H1 (cell line): Measurements from ENCODE around the gene MGAT5. TPM values are rescaled to one million over a fixed set of nuclear protein-coding genes. Genes with fewer than 3 reads are reported as not detected.

Source experiments
- CTCF ChIA-PET: fragments of 300-600 bp; sonication (Branson Sonifier 250); formaldehyde crosslinking; loops from one replicate; lab custom pipeline; 2021; ENCODE audit not compliant: partially characterized antibody; lab: Charles Lee
- POLR2A ChIA-PET: fragments of 300-600 bp; sonication (Branson Sonifier 250); formaldehyde crosslinking; loops from one replicate; lab custom pipeline; 2021; ENCODE audit warnings: inconsistent platforms; ENCODE audit not compliant: partially characterized antibody; lab: Charles Lee
- DNase-seq, 2 experiments: peaks; one replicate each; pipeline versions ENCODE4 v3.0.0 to v3.0.0-alpha.2; 2010 to 2022; ENCODE audit warnings: low spot score in 2 of 2, low read depth in 1 of 2, mixed read lengths in 1 of 2
- FAIRE-seq: peaks from 2 replicates; lab custom pipeline; 2011; peaks lifted over from hg19 to GRCh38; lab: Jason Lieb, UNC
- H2AFZ ChIP-seq: 2 replicates; pipeline ENCODE4 v1.8.1; 2012; ENCODE audit warnings: low read length, inconsistent platforms
- H2AK5ac ChIP-seq: 2 replicates; pipeline ENCODE4 v1.6.1; 2013; ENCODE audit warnings: low read depth, low read length
- H2BK120ac ChIP-seq: replicated peaks from 2 replicates; pipeline ENCODE3; 2013; ENCODE audit warnings: low read depth, low read length, inconsistent platforms
- H2BK12ac ChIP-seq: 2 replicates; pipeline ENCODE4 v1.6.1; 2013; ENCODE audit warnings: low read depth, low read length
- H2BK15ac ChIP-seq: 2 replicates; pipeline ENCODE4 v1.6.1; 2013; ENCODE audit warnings: low read length
- H2BK20ac ChIP-seq: 2 replicates; pipeline ENCODE4 v1.6.1; 2013; ENCODE audit warnings: low read length
- H2BK5ac ChIP-seq: 2 replicates; pipeline ENCODE4 v1.6.1; 2013; ENCODE audit warnings: low read depth, low read length
- H3K14ac ChIP-seq: 2 replicates; pipeline ENCODE4 v1.6.1; 2013; ENCODE audit warnings: inconsistent platforms; ENCODE audit not compliant: insufficient read length
- H3K18ac ChIP-seq: 2 replicates; pipeline ENCODE4 v1.6.1; 2013; ENCODE audit warnings: low read length; ENCODE audit errors: extremely low read depth
- H3K23ac ChIP-seq: 2 replicates; pipeline ENCODE4 v1.6.1; 2013; ENCODE audit warnings: inconsistent platforms; ENCODE audit not compliant: insufficient read length
- H3K23me2 ChIP-seq: 2 replicates; pipeline ENCODE4 v1.6.1; 2013; ENCODE audit warnings: low read depth, low read length
- H3K27ac ChIP-seq: 2 replicates; pipeline ENCODE4 v1.6.1; 2011; ENCODE audit warnings: low read depth, low read length, inconsistent platforms
- H3K27me3 ChIP-seq, 4 experiments: replicated peaks in 1 of 4; 1 replicate in 1 of 4; 2 replicates in 3 of 4; pipeline versions ENCODE4 v1.6.1 to v1.8.1; 2011 to 2013; ENCODE audit warnings: low read length in 3 of 4, mild to moderate bottlenecking in 3 of 4, inconsistent platforms in 2 of 4, mixed read lengths in 2 of 4, moderate library complexity in 1 of 4; ENCODE audit not compliant: control insufficient read depth in 3 of 4, insufficient read depth in 3 of 4; ENCODE audit errors: extremely low read depth in 1 of 4
- H3K36me3 ChIP-seq, 4 experiments: 2 replicates each; pipeline versions ENCODE4 v1.6.1 to v1.8.1; 2011 to 2013; ENCODE audit warnings: mild to moderate bottlenecking in 4 of 4, low read length in 3 of 4, moderate library complexity in 2 of 4, control low read depth in 1 of 4, inconsistent platforms in 1 of 4; ENCODE audit not compliant: insufficient read depth in 4 of 4, control insufficient read depth in 2 of 4
- H3K4ac ChIP-seq: replicated peaks from 2 replicates; pipeline ENCODE3; 2013; ENCODE audit warnings: low read length, low read depth, mixed read lengths, inconsistent platforms; ENCODE audit not compliant: insufficient read length
- H3K4me1 ChIP-seq, 4 experiments: replicated peaks in 1 of 4; 1 replicate in 1 of 4; 2 replicates in 3 of 4; pipeline versions ENCODE4 v1.6.1 to v1.8.1; 2011 to 2013; ENCODE audit warnings: low read length in 3 of 4, inconsistent platforms in 2 of 4, mixed read lengths in 1 of 4; ENCODE audit not compliant: insufficient read depth in 4 of 4, control insufficient read depth in 3 of 4
- H3K4me2 ChIP-seq, 2 experiments: 2 replicates each; pipeline versions ENCODE4 v1.6.1 to v1.8.1; 2011 to 2013; ENCODE audit warnings: low read depth in 2 of 2, low read length in 2 of 2, control low read depth in 1 of 2, inconsistent platforms in 1 of 2, mild to moderate bottlenecking in 1 of 2; ENCODE audit not compliant: insufficient read depth in 1 of 2
- H3K4me3 ChIP-seq, 4 experiments: fragments of 200-600, 300-600 bp in 1 of 4; sonication (generic), shearing (Covaris generic), sonication (Bioruptor Twin) in 1 of 4; 2 replicates each; pipeline versions ENCODE4 v1.5.1 to v1.8.1; 2011 to 2016; ENCODE audit warnings: low read length in 4 of 4, low read depth in 3 of 4, control low read depth in 2 of 4, inconsistent platforms in 2 of 4, mild to moderate bottlenecking in 2 of 4, mixed read lengths in 1 of 4, moderate library complexity in 1 of 4; ENCODE audit not compliant: insufficient read depth in 2 of 4; ENCODE audit errors: extremely low read depth in 1 of 4
- H3K56ac ChIP-seq: replicated peaks from 2 replicates; pipeline ENCODE3; 2013; ENCODE audit warnings: low read depth, mild to moderate bottlenecking, mixed read lengths, low read length, inconsistent platforms; ENCODE audit not compliant: insufficient read length
- H3K79me1 ChIP-seq: 2 replicates; pipeline ENCODE4 v1.6.1; 2013; ENCODE audit warnings: low read depth, low read length, control low read depth
- H3K79me2 ChIP-seq, 2 experiments: 2 replicates each; pipeline versions ENCODE4 v1.6.1 to v1.8.1; 2012 to 2013; ENCODE audit warnings: low read length in 2 of 2, mild to moderate bottlenecking in 2 of 2, inconsistent platforms in 1 of 2; ENCODE audit not compliant: insufficient read depth in 2 of 2, control insufficient read depth in 1 of 2
- H3K9ac ChIP-seq, 4 experiments: replicated peaks in 1 of 4; 1 replicate in 1 of 4; 2 replicates in 3 of 4; pipeline versions ENCODE4 v1.6.1 to v1.8.1; 2011 to 2013; ENCODE audit warnings: low read depth in 3 of 4, low read length in 3 of 4, control low read depth in 2 of 4, mild to moderate bottlenecking in 2 of 4, moderate library complexity in 2 of 4, inconsistent platforms in 1 of 4; ENCODE audit errors: extremely low read depth in 1 of 4
- H3K9me3 ChIP-seq, 2 experiments: 2 replicates each; pipeline versions ENCODE4 v1.6.1 to v1.8.1; 2012 to 2013; ENCODE audit warnings: mild to moderate bottlenecking in 2 of 2, moderate library complexity in 2 of 2, control low read depth in 1 of 2, inconsistent platforms in 1 of 2, low read depth in 1 of 2, low read length in 1 of 2, mixed read lengths in 1 of 2; ENCODE audit not compliant: insufficient read depth in 2 of 2
- H4K20me1 ChIP-seq, 2 experiments: replicated peaks in 1 of 2; 2 replicates each; pipeline versions ENCODE3 to v1.8.1; 2011 to 2013; ENCODE audit warnings: inconsistent platforms in 2 of 2, low read length in 2 of 2, mild to moderate bottlenecking in 1 of 2; ENCODE audit not compliant: insufficient read depth in 2 of 2, control insufficient read depth in 1 of 2
- H4K5ac ChIP-seq: 2 replicates; pipeline ENCODE4 v1.6.1; 2013; ENCODE audit warnings: low read length, low read depth, mixed read lengths, inconsistent platforms; ENCODE audit not compliant: insufficient read length
- H4K8ac ChIP-seq: 2 replicates; pipeline ENCODE4 v1.8.0; 2013; ENCODE audit warnings: mild to moderate bottlenecking, moderate library complexity, low read length, inconsistent platforms; ENCODE audit not compliant: insufficient read depth; ENCODE audit errors: extremely low read depth
- H4K91ac ChIP-seq: replicated peaks from 2 replicates; pipeline ENCODE3; 2013; ENCODE audit warnings: low read length, mixed read lengths, inconsistent platforms; ENCODE audit not compliant: insufficient read length
- ATF2 ChIP-seq: IDR thresholded peaks from 2 replicates; pipeline ENCODE4 v1.6.1; 2012; ENCODE audit warnings: low read length, inconsistent platforms
- CHD2 ChIP-seq: IDR thresholded peaks from 2 replicates; pipeline ENCODE4 v1.6.1; 2012; ENCODE audit warnings: low read length, improper control_type of control experiment
- CTCF ChIP-seq, 3 experiments: IDR thresholded peaks; 1 replicate in 2 of 3; 2 replicates in 1 of 3; pipeline versions ENCODE4 v1.5.1 to v1.6.1; 2011; ENCODE audit warnings: low read length in 3 of 3, mild to moderate bottlenecking in 3 of 3, inconsistent platforms in 2 of 3, low read depth in 1 of 3, moderate library complexity in 1 of 3; ENCODE audit not compliant: insufficient read depth in 1 of 3; ENCODE audit errors: control extremely low read depth in 1 of 3
- FOSL1 ChIP-seq: IDR thresholded peaks from 2 replicates; pipeline ENCODE4 v1.6.1; 2011; ENCODE audit warnings: mild to moderate bottlenecking, low read depth, low read length, moderate library complexity; ENCODE audit not compliant: insufficient read depth
- KDM4A ChIP-seq: IDR thresholded peaks from one replicate; pipeline ENCODE4 v1.7.1; 2012; ENCODE audit warnings: low read depth, mild to moderate bottlenecking, moderate library complexity, low read length, inconsistent platforms; ENCODE audit not compliant: severe bottlenecking
- POU5F1 ChIP-seq: IDR thresholded peaks from 2 replicates; pipeline ENCODE4 v1.6.1; 2011; ENCODE audit warnings: low read depth, mild to moderate bottlenecking, low read length, moderate library complexity
- TBP ChIP-seq: IDR thresholded peaks from 2 replicates; pipeline ENCODE4 v1.6.1; 2011; ENCODE audit warnings: low read depth, low read length, improper control_type of control experiment
- YY1 ChIP-seq: IDR thresholded peaks from 2 replicates; pipeline ENCODE4 v1.6.1; 2011; ENCODE audit warnings: low read depth, mild to moderate bottlenecking, low read length
- WGBS, 2 experiments: shearing (Covaris generic) in 1 of 2; methylation state at CpG; one replicate each; pipeline versions ENCODE4 v1.1.6 to v1.1.7; 2013 to 2015; ENCODE audit warnings: low lambda C conversion rate in 2 of 2, mixed read lengths in 2 of 2, inconsistent platforms in 1 of 2, low coverage in 1 of 2, missing lambda C conversion rate in 1 of 2; ENCODE audit not compliant: insufficient replicate concordance in 2 of 2, insufficient coverage in 1 of 2, insufficient read length in 1 of 2; ENCODE audit errors: extremely low coverage in 1 of 2, missing lambda C conversion rate in 1 of 2; 5-methylcytosine and 5-hydroxymethylcytosine counted together
- polyA plus RNA-seq, 7 experiments: library from polyadenylated mRNA; depleted of rRNA in 3 of 7; stranded (reverse) in 5 of 7; unstranded in 2 of 7; fragments of >200 nt in 5 of 7; fragments of 200-250 nt in 2 of 7; gene quantifications; 1 replicate in 5 of 7; 2 replicates in 1 of 7; 4 replicates in 1 of 7; pipeline versions ENCODE4 v1.2.1 to v1.2.3, GENCODE V29; 2011 to 2013; ENCODE audit warnings: missing spikeins in 2 of 7, mixed read lengths in 2 of 7
- total RNA-seq: library from RNA; stranded (reverse); fragmentation: NEBNext Ultra II Directional; extraction: Animal tissue kit (Norgen Biotek cat#: 25700); gene quantifications from 2 replicates; pipeline ENCODE4 v1.2.1, GENCODE V29; 2021

MGAT5 gene
- total and polyA plus RNA-seq, 2 of the 8 experiments (the other 6 are each of a cell fraction or from before 2014, with no cell fraction given) = 11.2 to 49.2 TPM

GRCh38 chr2:134398300-134398699 lies 144.4 kb downstream of the MGAT5 start:
- Histone ChIP-seq H3K36me3 (peaks cover 0 to 5% (median 0%) of the 10 kb centered on the region in 4 experiments; a peak in 2 of 8 replicates), H3K27ac (no peak overlapping the region), H2BK20ac (no peak overlapping the region), H3K4me2 (no peak overlapping the region), H3K4me3 (no peak overlapping the region), H2BK15ac (no peak overlapping the region), H3K9ac (no peak overlapping the region), H3K9me3 (no peaks in the 10 kb centered on the region), H3K27me3 (no peaks in the 10 kb centered on the region), H4K20me1 (no peaks in the 10 kb centered on the region), H3K4ac (no peak overlapping the region), H4K5ac (no peak overlapping the region), H3K79me2 (no peaks in the 10 kb centered on the region), H3K23ac (no peak overlapping the region), H2AFZ (no peak overlapping the region), H3K14ac (no peak overlapping the region), H2BK120ac (no peak overlapping the region), H2BK12ac (no peak overlapping the region), H4K8ac (no peak overlapping the region), H4K91ac (no peak overlapping the region), H2BK5ac (no peak overlapping the region), H2AK5ac (no peak overlapping the region), H3K79me1 (no peaks in the 10 kb centered on the region), H3K4me1 (no peaks in the 10 kb centered on the region; a peak in 2 of 7 replicates), H3K18ac (no peak overlapping the region), H3K56ac (no peak overlapping the region), H3K23me2 (no peaks in the 10 kb centered on the region)
- DNase-seq (no peak), FAIRE-seq (no peak)
- ChIA-PET POLR2A (interaction anchor here (1.2 kb wide), 1 partner anchor 601 kb away, joined by 3 read pairs; no protein-coding TSS in a partner anchor), CTCF (interaction anchor here (0.7 to 9.8 kb wide), 14 partner anchors 10 to 512 kb away, joined by 3 to 79 read pairs (median 3); no protein-coding TSS in a partner anchor)
- 91% methylated on average over 6 of the region's 6 CpGs; no CpG with 5 or more reads in 1 of the 2 experiments for WGBS, 2 experiments
- no peak for TF ChIP-seq KDM4A
- TF ChIP-seq CTCF (IDR thresholded peaks at IDR 0.05; ENCODE audit: control extremely low read depth in 1 of 3, insufficient read depth in 1 of 3, low read depth in 1 of 3, low read length in 3 of 3) = no peak
- no peak for TF ChIP-seq ATF2
- no peak for TF ChIP-seq FOSL1
- TF ChIP-seq TBP = no peak
- TF ChIP-seq CHD2 = no peak
- no peak for TF ChIP-seq YY1
- no peak for TF ChIP-seq POU5F1
